ENCODE data around the gene SYNM. TPM values are rescaled to one million over a fixed set of nuclear protein-coding genes. Genes with fewer than 3 reads are reported as not detected.

Gene SYNM
- total RNA-seq, 1 experiment from 2014 or later: 1.9 TPM

DNA sequence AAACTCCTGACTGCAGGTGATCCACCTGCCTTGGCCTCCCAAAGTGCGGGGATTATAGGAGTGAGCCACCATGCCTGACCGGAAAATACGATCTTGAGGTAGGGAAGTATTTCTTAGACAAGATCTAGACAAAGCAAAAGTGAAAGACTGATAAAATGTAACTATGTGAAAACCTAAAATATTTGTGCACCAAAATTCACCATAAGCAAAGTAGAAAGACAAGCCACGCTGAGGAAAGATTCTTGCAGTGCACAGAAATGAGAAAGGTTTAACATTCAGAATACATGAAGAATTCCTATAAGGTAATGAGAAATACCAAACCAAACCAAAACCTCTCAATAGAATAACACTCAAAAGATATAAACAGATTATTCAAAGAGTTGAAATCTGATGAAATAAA lies 35.7 kb downstream of the SYNM start:
- H3K4me1 ChIP-seq (ENCODE audit: insufficient read depth, low read length): peaks cover 8% of the 10 kb centered on the region
- H4K91ac ChIP-seq (ENCODE audit: insufficient read length, low read depth, low read length): no peak overlapping the region
- Mint-ChIP-seq H3K4me3 (no peak overlapping the region), H3K27me3 (ENCODE audit: low read depth) (no peaks in the 10 kb centered on the region), H3K4me1 (peaks cover 50 to 66% of the 10 kb centered on the region in 2 experiments), H3K9me3 (no peaks in the 10 kb centered on the region), H3K27ac (0 out of 7 replicates have a peak overlapping the region, but pooled peaks of 1 of the 3 experiments have one; percentile 40), H3K36me3 (ENCODE audit: insufficient read depth in 1 of 3, low read depth in 3 of 3) (peaks cover 8 to 20% (median 11%) of the 10 kb centered on the region in 3 experiments; a peak in 6 of 7 replicates)
- no peak overlapping the region for H3K14ac ChIP-seq (ENCODE audit: insufficient read depth, low read length)
- H3T11ph ChIP-seq (ENCODE audit: low read length): no peak overlapping the region
- H3K79me1 ChIP-seq (ENCODE audit: insufficient read depth, low read depth, low read length, poor library complexity, severe bottlenecking): no peaks in the 10 kb centered on the region
- H4K20me1 ChIP-seq (ENCODE audit: control insufficient read depth, insufficient read depth, insufficient read length): no peaks in the 10 kb centered on the region
- H2AFZ ChIP-seq (ENCODE audit: low read length): no peak overlapping the region
- H3K9ac ChIP-seq (ENCODE audit: extremely low read depth, insufficient read length, low read length): no peak overlapping the region
- H3K4ac ChIP-seq (ENCODE audit: low read depth, low read length): no peak overlapping the region
- no peak overlapping the region for H3K18ac ChIP-seq (ENCODE audit: insufficient read length, low read depth, low read length)
- no peak overlapping the region for H2BK15ac ChIP-seq (ENCODE audit: low read depth, low read length)
- H3K23ac ChIP-seq (ENCODE audit: insufficient read length, low read depth, low read length): no peak overlapping the region
- no peaks in the 10 kb centered on the region for H3K79me2 ChIP-seq (ENCODE audit: insufficient read depth, low read length)
- no peak overlapping the region for H2AK5ac ChIP-seq (ENCODE audit: insufficient read length, low read length)
- no peak overlapping the region for H4K5ac ChIP-seq (ENCODE audit: insufficient read length, low read depth, low read length)
- no peaks in the 10 kb centered on the region for H3K27me3 ChIP-seq (ENCODE audit: insufficient read depth, low read length)
- H4K8ac ChIP-seq (replicated peaks; ENCODE audit: insufficient read length, low read depth, low read length): no peak overlapping the region
- no peak overlapping the region for H2BK120ac ChIP-seq (ENCODE audit: low read depth, low read length, poor library complexity, severe bottlenecking)
- no peak overlapping the region for H2BK5ac ChIP-seq (ENCODE audit: insufficient read length, low read length)
- H2BK20ac ChIP-seq (ENCODE audit: low read depth, low read length, poor library complexity, severe bottlenecking): no peak overlapping the region
- TF ChIP-seq, protein P1, sequence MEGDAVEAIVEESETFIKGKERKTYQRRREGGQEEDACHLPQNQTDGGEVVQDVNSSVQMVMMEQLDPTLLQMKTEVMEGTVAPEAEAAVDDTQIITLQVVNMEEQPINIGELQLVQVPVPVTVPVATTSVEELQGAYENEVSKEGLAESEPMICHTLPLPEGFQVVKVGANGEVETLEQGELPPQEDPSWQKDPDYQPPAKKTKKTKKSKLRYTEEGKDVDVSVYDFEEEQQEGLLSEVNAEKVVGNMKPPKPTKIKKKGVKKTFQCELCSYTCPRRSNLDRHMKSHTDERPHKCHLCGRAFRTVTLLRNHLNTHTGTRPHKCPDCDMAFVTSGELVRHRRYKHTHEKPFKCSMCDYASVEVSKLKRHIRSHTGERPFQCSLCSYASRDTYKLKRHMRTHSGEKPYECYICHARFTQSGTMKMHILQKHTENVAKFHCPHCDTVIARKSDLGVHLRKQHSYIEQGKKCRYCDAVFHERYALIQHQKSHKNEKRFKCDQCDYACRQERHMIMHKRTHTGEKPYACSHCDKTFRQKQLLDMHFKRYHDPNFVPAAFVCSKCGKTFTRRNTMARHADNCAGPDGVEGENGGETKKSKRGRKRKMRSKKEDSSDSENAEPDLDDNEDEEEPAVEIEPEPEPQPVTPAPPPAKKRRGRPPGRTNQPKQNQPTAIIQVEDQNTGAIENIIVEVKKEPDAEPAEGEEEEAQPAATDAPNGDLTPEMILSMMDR (conservative IDR thresholded peaks at IDR 0.05): no peak
- no peak overlapping the region for H2BK12ac ChIP-seq (ENCODE audit: insufficient read length, low read depth, low read length)
- H3K4me2 ChIP-seq (ENCODE audit: insufficient read depth, insufficient read length, low read length): no peak overlapping the region
- WGBS (ENCODE audit: extremely low coverage, insufficient read length, low lambda C conversion rate): no CpG with 5 or more reads among the region's 4 CpGs
- H3K56ac ChIP-seq (ENCODE audit: insufficient read length, low read depth, low read length): no peak overlapping the region
- no peak for DNase-seq
- H3K23me2 ChIP-seq (ENCODE audit: insufficient read length, low read depth, low read length, poor library complexity, severe bottlenecking): no peaks in the 10 kb centered on the region
- H3K9me3 ChIP-seq (ENCODE audit: control insufficient read depth, low read depth, low read length): no peaks in the 10 kb centered on the region
- H3K27ac ChIP-seq (ENCODE audit: insufficient read length, low read depth, low read length): no peak overlapping the region

All from H9 (cell line).